HepG2 (cell line): ENCODE data around the gene BAIAP2L1. TPM values are rescaled to one million over a fixed set of nuclear protein-coding genes. Genes with fewer than 3 reads are reported as not detected.

Source experiments
- ATAC-seq: fragments of 200-7000 bp; cut with Tn5 transposase; 3 replicates; pipeline ENCODE4 v1.9.1; 2020; ENCODE audit warnings: mild to moderate bottlenecking, moderate library complexity
- BruUV-seq: library from RNA; stranded (reverse); fragments of 400-500 nt; replicated peaks from 2 replicates; lab custom pipeline; 2021; lab: Mats Ljungman, UMichigan
- CTCF ChIA-PET: fragments of 300-600 bp; formaldehyde crosslinking; extraction: SDS; loops from one replicate; lab custom pipeline; 2021; ENCODE audit warnings: low total read pairs, inconsistent platforms, low intra/inter-chr PET ratio; lab: Yijun Ruan, JAX
- POLR2A ChIA-PET: fragments of 350-600 bp; sonication (Branson Sonifier 250); formaldehyde crosslinking; loops from one replicate; lab custom pipeline; 2020; ENCODE audit warnings: antibody characterized with exemption, inconsistent platforms; lab: Yijun Ruan, JAX
- DNase-seq: peaks from one replicate; pipeline ENCODE4 v3.0.0-alpha.2; 2015; ENCODE audit warnings: low spot score
- FAIRE-seq: peaks from 3 replicates; lab custom pipeline; 2011; peaks lifted over from hg19 to GRCh38; lab: Jason Lieb, UNC
- H2AFZ ChIP-seq: one replicate; pipeline ENCODE4 v1.6.1; 2011; ENCODE audit warnings: low read length, inconsistent platforms
- H3K27ac ChIP-seq: fragments of 300-600 bp; 3 replicates; pipeline ENCODE4 v1.8.0; 2011; ENCODE audit warnings: mixed run types, mild to moderate bottlenecking, mixed read lengths, low read length, inconsistent platforms; ENCODE audit not compliant: insufficient read depth; ENCODE audit errors: extremely low read length
- H3K27me3 ChIP-seq, 2 experiments: fragments of 200-600 bp in 1 of 2; 2 replicates in 1 of 2; 3 replicates in 1 of 2; pipeline versions ENCODE4 v1.6.0 to v1.8.0; 2011; ENCODE audit warnings: low read length in 2 of 2, mild to moderate bottlenecking in 2 of 2, moderate library complexity in 2 of 2, inconsistent platforms in 1 of 2; ENCODE audit not compliant: insufficient read depth in 2 of 2, control insufficient read depth in 1 of 2
- H3K36me3 ChIP-seq, 2 experiments: fragments of 200-600 bp in 1 of 2; replicated peaks in 1 of 2; 2 replicates in 1 of 2; 3 replicates in 1 of 2; pipeline versions ENCODE4 v1.5.1 to v1.8.0; 2011; ENCODE audit warnings: low read length in 2 of 2, inconsistent platforms in 1 of 2; ENCODE audit not compliant: insufficient read depth in 2 of 2, control insufficient read depth in 1 of 2
- H3K4me1 ChIP-seq: 2 replicates; pipeline ENCODE4 v1.5.1; 2012; ENCODE audit warnings: low read length, inconsistent platforms; ENCODE audit not compliant: insufficient read depth
- H3K4me2 ChIP-seq: 2 replicates; pipeline ENCODE4 v1.6.0; 2011; ENCODE audit warnings: low read depth, low read length, inconsistent platforms
- H3K4me3 ChIP-seq, 3 experiments: fragments of 200-600 bp in 1 of 3; sonication (generic), shearing (Covaris generic) in 1 of 3; replicated peaks in 1 of 3; 2 replicates each; pipeline ENCODE4 v1.5.1; 2011 to 2016; ENCODE audit warnings: low read length in 3 of 3, inconsistent platforms in 2 of 3, low read depth in 2 of 3, mild to moderate bottlenecking in 2 of 3, control low read depth in 1 of 3, mixed read lengths in 1 of 3; ENCODE audit not compliant: insufficient read depth in 1 of 3
- H3K79me2 ChIP-seq: one replicate; pipeline ENCODE4 v1.6.1; 2011; ENCODE audit warnings: low read length, inconsistent platforms; ENCODE audit not compliant: insufficient read depth
- H3K9ac ChIP-seq: 2 replicates; pipeline ENCODE4 v1.6.0; 2011; ENCODE audit warnings: mild to moderate bottlenecking, low read depth, low read length, inconsistent platforms; ENCODE audit not compliant: insufficient read depth
- H3K9me3 ChIP-seq: 2 replicates; pipeline ENCODE4 v1.5.1; 2012; ENCODE audit warnings: mild to moderate bottlenecking, low read length
- H4K20me1 ChIP-seq: 2 replicates; pipeline ENCODE4 v1.6.0; 2011; ENCODE audit warnings: inconsistent platforms, mild to moderate bottlenecking, low read length, moderate library complexity; ENCODE audit not compliant: insufficient read depth
- ATF5 ChIP-seq: sonication (generic); formaldehyde crosslinking; IDR thresholded peaks from 2 replicates; pipeline ENCODE4 v1.4.0; 2020; ENCODE audit warnings: mild to moderate bottlenecking, low read depth, missing genetic modification reagents
- BCL6 ChIP-seq: IDR thresholded peaks from 2 replicates; pipeline ENCODE4 v1.6.1; 2016; ENCODE audit warnings: missing genetic modification reagents, missing compliant biosample characterization
- GTF3A ChIP-seq: sonication (generic); formaldehyde crosslinking; conservative IDR thresholded peaks from 2 replicates; pipeline ENCODE4 v1.4.0; 2020; ENCODE audit warnings: mild to moderate bottlenecking, missing genetic modification reagents
- MAFF ChIP-seq: IDR thresholded peaks from 2 replicates; pipeline ENCODE4 v1.6.1; 2011; ENCODE audit warnings: low read depth, low read length, improper control_type of control experiment
- MAFK ChIP-seq, 2 experiments: IDR thresholded peaks in 1 of 2; conservative IDR thresholded peaks in 1 of 2; 2 replicates each; pipeline ENCODE4 v1.6.1; 2011; ENCODE audit warnings: improper control_type of control experiment in 2 of 2, low read length in 2 of 2
- MATR3 ChIP-seq: sonication (generic); formaldehyde crosslinking; IDR thresholded peaks from 2 replicates; pipeline ENCODE4 v1.4.0; 2020; ENCODE audit warnings: missing genetic modification reagents
- MYPOP ChIP-seq: sonication (generic); formaldehyde crosslinking; IDR thresholded peaks from 2 replicates; pipeline ENCODE4 v1.8.1; 2023; ENCODE audit warnings: mild to moderate bottlenecking, moderate library complexity, missing genetic modification reagents
- PHF8 ChIP-seq: sonication (generic); formaldehyde crosslinking; IDR thresholded peaks from 2 replicates; pipeline ENCODE4 v1.5.0; 2020; ENCODE audit warnings: missing genetic modification reagents
- PLSCR1 ChIP-seq: sonication (generic); formaldehyde crosslinking; IDR thresholded peaks from 2 replicates; pipeline ENCODE4 v1.5.0; 2020; ENCODE audit warnings: missing genetic modification reagents, mild to moderate bottlenecking, borderline replicate concordance
- SRF ChIP-seq: IDR thresholded peaks from 2 replicates; pipeline ENCODE4 v1.6.1; 2011; ENCODE audit warnings: mild to moderate bottlenecking, low read depth, low read length, moderate library complexity
- STAT5B ChIP-seq: sonication (generic); formaldehyde crosslinking; IDR thresholded peaks from 2 replicates; pipeline ENCODE4 v1.4.0; 2020; ENCODE audit warnings: missing genetic modification reagents
- ZNF335 ChIP-seq: sonication (generic); formaldehyde crosslinking; IDR thresholded peaks from 2 replicates; pipeline ENCODE4 v1.4.0; 2020; ENCODE audit warnings: missing genetic modification reagents
- ZNF83 ChIP-seq: sonication (generic); formaldehyde crosslinking; IDR thresholded peaks from 2 replicates; pipeline ENCODE4 v1.4.0; 2020; ENCODE audit warnings: missing genetic modification reagents, mild to moderate bottlenecking, borderline replicate concordance
- WGBS: methylation state at CpG from one replicate; pipeline ENCODE4 v1.1.6; 2017; ENCODE audit warnings: low lambda C conversion rate; 5-methylcytosine and 5-hydroxymethylcytosine counted together
- in situ Hi-C: cut with HindIII; loops from 2 replicates; pipeline ENCODE4 v1.10.0; 2017; ENCODE audit warnings: low pct_unique_long_range_greater_than_20kb; ENCODE audit not compliant: extremely low pct_ligation_motif_present
- intact Hi-C: fragments of 100-400 bp; cut with micrococcal nuclease; formaldehyde crosslinking; loops from one replicate; pipeline ENCODE4 v1.10.0; 2022; ENCODE audit not compliant: unreplicated experiment
- polyA plus RNA-seq, 8 experiments: library from polyadenylated mRNA; depleted of rRNA in 3 of 8; stranded (reverse) in 7 of 8; unstranded in 1 of 8; fragments of >200 nt; fragmentation: Illumina TruSeq in 4 of 8; extraction: Trizol in 4 of 8; gene quantifications; 2 replicates each; pipeline versions ENCODE4 v1.2.1 to v1.2.3, GENCODE V29; 2011 to 2016; ENCODE audit warnings: low read depth in 4 of 8, missing spikeins in 1 of 8, mixed read lengths in 1 of 8; ENCODE audit not compliant: insufficient read depth in 1 of 8
- total RNA-seq, 5 experiments: library from RNA; depleted of rRNA; stranded (reverse); fragments of >200 nt; fragmentation: Illumina TruSeq; extraction: Trizol; gene quantifications; 2 replicates each; pipeline ENCODE4 v1.2.3, GENCODE V29; 2016; ENCODE audit warnings: low read depth in 1 of 5

Gene BAIAP2L1
- total and polyA plus RNA-seq, 2 of the 13 experiments (the other 11 are each of a cell fraction or from before 2014, with no cell fraction given), result 13.0 to 21.5 TPM

- no TSS peak for BruUV-seq
- POLR2A ChIA-PET, result no interaction called here
These were observed 5.4 kb downstream of the BAIAP2L1 start for GRCh38 chr7:98395481-98395880.

DNA sequence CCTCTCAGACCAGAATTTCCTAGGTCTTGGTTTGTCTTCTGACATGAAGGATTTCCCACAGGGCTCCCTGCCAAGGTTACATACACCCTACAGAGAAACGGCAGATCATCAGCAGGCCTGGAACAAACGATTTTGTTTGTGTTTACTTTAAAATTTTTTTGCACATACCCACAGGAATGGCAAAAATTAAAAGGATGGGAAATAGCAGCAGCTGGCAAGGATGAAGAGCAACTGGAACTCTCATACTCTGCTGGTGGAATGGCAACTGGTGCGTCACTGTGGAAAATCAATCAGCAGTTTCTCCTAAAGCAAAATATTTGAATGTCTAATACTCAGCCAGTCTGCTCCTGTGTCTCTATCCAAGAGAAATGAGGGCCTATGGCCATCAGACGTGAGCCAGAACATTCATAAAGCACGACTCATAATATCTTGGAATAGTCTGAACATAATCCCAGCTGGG, 6.5 kb downstream of the BAIAP2L1 start:
- BruUV-seq, result no TSS peak
- POLR2A ChIA-PET, result no interaction called here
- Histone ChIP-seq H2AFZ (no peak overlapping the region), H3K9me3 (no peaks in the 10 kb centered on the region), H3K4me2 (no peak overlapping the region), H3K4me3 (no peak overlapping the region), H4K20me1 (0 out of 2 replicates have a peak, but pooled peaks cover 4% of the 10 kb centered on the region), H3K27me3 (no peaks in the 10 kb centered on the region), H3K27ac (no peak overlapping the region)
- in situ Hi-C loops, result no loop called here
- CTCF ChIA-PET, result no interaction called here
- TF ChIP-seq GTF3A (CRISPR knock-in tag) (no peak), MYPOP (CRISPR knock-in tag) (no peak), ATF5 (no peak), MATR3 (CRISPR knock-in tag) (no peak), STAT5B (no peak), SRF (no peak), PLSCR1 (no peak), PHF8 (no peak), BCL6 (CRISPR knock-in tag) (no peak)
- TF ChIP-seq, all 625 proteins: peak for 0
- H3K9ac ChIP-seq, result no peak overlapping the region
- H3K79me2 ChIP-seq, result peaks cover 52% of the 10 kb centered on the region
- H3K4me1 ChIP-seq, result peaks cover 38% of the 10 kb centered on the region
- FAIRE-seq (no peak), DNase-seq (no peak), ATAC-seq (no peak)
- intact Hi-C loops, result no loop called here
- H3K36me3 ChIP-seq, result no peaks in the 10 kb centered on the region
- WGBS, result 68% methylated on average over 5 of the region's 5 CpGs

More at GRCh38 chr7:98395481-98395880, 5.4 kb downstream of the BAIAP2L1 start:
- Histone ChIP-seq H3K79me2 (peaks cover 59% of the 10 kb centered on the region), H3K36me3 (no peaks in the 10 kb centered on the region), H2AFZ (no peak overlapping the region), H3K27me3 (no peaks in the 10 kb centered on the region), H3K9me3 (no peaks in the 10 kb centered on the region), H3K4me3 (no peak overlapping the region), H4K20me1 (0 out of 2 replicates have a peak, but pooled peaks cover 4% of the 10 kb centered on the region), H3K27ac (no peak overlapping the region), H3K4me2 (no peak overlapping the region)
- FAIRE-seq (no peak), DNase-seq (no peak)
- in situ Hi-C loops, result loop anchor here (5.0 kb wide), 1 partner anchor 103 kb away; no protein-coding TSS in a partner anchor
- CTCF ChIA-PET, result no interaction called here
- TF ChIP-seq MAFF (peak; percentile 67; the same call in 1 of the 2 replicates), ZNF335 (CRISPR knock-in tag) (no peak), MAFK (conservative IDR thresholded peaks at IDR 0.05 in 1 of 2, IDR thresholded peaks at IDR 0.05 in 1 of 2; ENCODE audit: low read length in 2 of 2) (peak; percentile 12 to 84; a peak in 2 of 4 replicates), ZNF83 (CRISPR knock-in tag) (no peak)
- TF ChIP-seq, all 625 proteins: peak for 2
- no peak overlapping the region for H3K9ac ChIP-seq
- peaks cover 42% of the 10 kb centered on the region for H3K4me1 ChIP-seq
- WGBS, result 98% methylated on average over 4 of the region's 4 CpGs
- ATAC-seq, result no peak
- intact Hi-C loops, result loop anchor here (5.0 kb wide), 1 partner anchor 33 kb away; no protein-coding TSS in a partner anchor
